ENCODE data around the gene DDX1. TPM values are rescaled to one million over a fixed set of nuclear protein-coding genes. Genes with fewer than 3 reads are reported as not detected.

The DDX1 gene
- total and polyA plus RNA-seq, 2 of the 4 experiments (the other 2 are of a cell fraction) = 73.6 to 74.9 TPM

GRCh38 chr2:15674637-15675455 lies 83.2 kb downstream of the DDX1 start:
- Histone ChIP-seq H4K8ac (ENCODE audit: low read depth in 2 of 2, low read length in 2 of 2) (no peak overlapping the region), H3K56ac (ENCODE audit: extremely low read depth, insufficient read depth, low read length) (no peak overlapping the region), H3K9me1 (ENCODE audit: insufficient read depth, low read length) (no peaks in the 10 kb centered on the region), H3K14ac (replicated peaks; ENCODE audit: low read depth, low read length) (no peak overlapping the region), H2AK9ac (replicated peaks; ENCODE audit: low read depth, low read length, poor library complexity) (no peak overlapping the region), H3K18ac (ENCODE audit: low read depth, low read length) (no peak overlapping the region), H3K36me3 (ENCODE audit: control insufficient read depth, insufficient read depth, low read length) (no peaks in the 10 kb centered on the region), H4K20me1 (ENCODE audit: insufficient read depth, low read length) (no peaks in the 10 kb centered on the region), H4K5ac (ENCODE audit: low read depth, low read length) (no peak overlapping the region), H2BK20ac (ENCODE audit: low read depth, low read length) (no peak overlapping the region), H2BK15ac (ENCODE audit: low read depth, low read length) (no peak overlapping the region), H2BK5ac (ENCODE audit: low read depth, low read length, poor library complexity, severe bottlenecking) (no peak overlapping the region), H3K27ac (ENCODE audit: insufficient read depth, low read length) (no peak overlapping the region), H3K4me2 (ENCODE audit: low read depth, low read length) (no peak overlapping the region), H3K4ac (ENCODE audit: low read depth, low read length) (no peak overlapping the region), H3K9me3 (ENCODE audit: control insufficient read depth, insufficient read depth, low read length) (no peaks in the 10 kb centered on the region; the same call in 1 of the 2 replicates), H2AK5ac (ENCODE audit: low read depth, low read length) (no peak overlapping the region), H4K91ac (ENCODE audit: insufficient read depth, low read depth, low read length) (no peak overlapping the region), H3K79me1 (ENCODE audit: low read depth in 1 of 2, low read length in 2 of 2) (no peaks in the 10 kb centered on the region), H3K4me1 (ENCODE audit: control insufficient read depth, insufficient read depth, low read length) (no peaks in the 10 kb centered on the region), H2BK120ac (ENCODE audit: low read depth, low read length) (no peak overlapping the region), H3K4me3 (ENCODE audit: insufficient read depth, low read depth, low read length) (no peak overlapping the region), H3K27me3 (ENCODE audit: control insufficient read depth, insufficient read depth, low read length) (no peaks in the 10 kb centered on the region), H2AFZ (replicated peaks; ENCODE audit: low read length, poor library complexity) (no peak overlapping the region), H3K9ac (ENCODE audit: low read depth, low read length) (no peak overlapping the region), H3K23ac (ENCODE audit: low read depth, low read length) (no peak overlapping the region)
- ChIA-PET CTCF (no interaction called here), POLR2A (ENCODE audit: unreplicated experiment) (no interaction called here)
- no TSS peak for BruUV-seq (replicated peaks)
- in situ Hi-C loops (cut with MboI; ENCODE audit: low sequenced_read_pairs) = no loop called here
- intact Hi-C loops (cut with micrococcal nuclease) = no loop called here
- DNase-seq = no peak
- TF ChIP-seq RFX5 (IDR thresholded peaks at IDR 0.05; ENCODE audit: low read depth, low read length) = no peak
- no peak for TF ChIP-seq NFE2L2 (IDR thresholded peaks at IDR 0.05; ENCODE audit: low read depth, low read length)
- TF ChIP-seq RCOR1 (IDR thresholded peaks at IDR 0.05; ENCODE audit: insufficient replicate concordance, low read length) = no peak
- no peak for TF ChIP-seq MAFK (IDR thresholded peaks at IDR 0.05; ENCODE audit: low read depth, low read length)
- TF ChIP-seq RAD21 (IDR thresholded peaks at IDR 0.05; ENCODE audit: low read length) = no peak
- TF ChIP-seq FOS (IDR thresholded peaks at IDR 0.05; ENCODE audit: low read depth, low read length) = no peak
- TF ChIP-seq BHLHE40 (IDR thresholded peaks at IDR 0.05; ENCODE audit: low read depth, low read length) = no peak
- TF ChIP-seq, protein P1, sequence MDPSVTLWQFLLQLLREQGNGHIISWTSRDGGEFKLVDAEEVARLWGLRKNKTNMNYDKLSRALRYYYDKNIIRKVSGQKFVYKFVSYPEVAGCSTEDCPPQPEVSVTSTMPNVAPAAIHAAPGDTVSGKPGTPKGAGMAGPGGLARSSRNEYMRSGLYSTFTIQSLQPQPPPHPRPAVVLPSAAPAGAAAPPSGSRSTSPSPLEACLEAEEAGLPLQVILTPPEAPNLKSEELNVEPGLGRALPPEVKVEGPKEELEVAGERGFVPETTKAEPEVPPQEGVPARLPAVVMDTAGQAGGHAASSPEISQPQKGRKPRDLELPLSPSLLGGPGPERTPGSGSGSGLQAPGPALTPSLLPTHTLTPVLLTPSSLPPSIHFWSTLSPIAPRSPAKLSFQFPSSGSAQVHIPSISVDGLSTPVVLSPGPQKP (IDR thresholded peaks at IDR 0.05; ENCODE audit: borderline replicate concordance, low read depth, low read length) = no peak
- TF ChIP-seq POLR2A (IDR thresholded peaks at IDR 0.05; ENCODE audit: low read depth, low read length) = no peak
- TF ChIP-seq SMC3 (IDR thresholded peaks at IDR 0.05; ENCODE audit: low read depth, low read length) = no peak
- no peak for TF ChIP-seq CTCF (conservative IDR thresholded peaks at IDR 0.05; ENCODE audit: low read depth, low read length)
- no peak for TF ChIP-seq USF2 (IDR thresholded peaks at IDR 0.05; ENCODE audit: low read depth, low read length)
- no peak for TF ChIP-seq CEBPB (IDR thresholded peaks at IDR 0.05; ENCODE audit: low read depth, low read length)
- no peak for TF ChIP-seq CHD1 (IDR thresholded peaks at IDR 0.05; ENCODE audit: low read depth, low read length)
- TF ChIP-seq MAZ (IDR thresholded peaks at IDR 0.05; ENCODE audit: borderline replicate concordance, low read depth, low read length) = no peak
- no peak for TF ChIP-seq MXI1 (IDR thresholded peaks at IDR 0.05; ENCODE audit: borderline replicate concordance, low read depth, low read length)
- no peak for ATAC-seq (ENCODE audit: low read depth)
- dilution Hi-C loops (cut with HindIII; ENCODE audit: low sequenced_read_pairs, unreplicated experiment) = no loop called here
- WGBS, 2 experiments (ENCODE audit: extremely low coverage in 2 of 2, insufficient read length in 1 of 2) = no CpG with 5 or more reads among the region's 16 CpGs

Data from IMR-90 (cell line).